SK-N-SH (cell line): ENCODE measurements around the gene C5orf22. TPM values are rescaled to one million over a fixed set of nuclear protein-coding genes. Genes with fewer than 3 reads are reported as not detected.

Experiments used
- CTCF ChIA-PET: fragments of 300-600, 350-600 bp; formaldehyde crosslinking; extraction: SDS; loops from one replicate; lab custom pipeline; 2021; lab: Yijun Ruan, JAX
- POLR2A ChIA-PET: fragments of 350-600 bp; sonication (Branson Sonifier 250); formaldehyde crosslinking; extraction: SDS; loops from one replicate; lab custom pipeline; 2020; ENCODE audit warnings: antibody characterized with exemption, inconsistent platforms; lab: Yijun Ruan, JAX
- DNase-seq: peaks from one replicate; pipeline ENCODE4 v3.0.0; 2012
- H2AFZ ChIP-seq: fragments of 200-600 bp; sonication (generic); 2 replicates; pipeline ENCODE4 v1.8.1; 2016; ENCODE audit warnings: antibody characterized with exemption, mild to moderate bottlenecking, low read depth
- H3F3A ChIP-seq: fragments of 200-600 bp; sonication (generic); replicated peaks from 2 replicates; pipeline ENCODE3; 2016; ENCODE audit warnings: antibody characterized with exemption, mild to moderate bottlenecking; ENCODE audit not compliant: insufficient read depth
- H3K27ac ChIP-seq, 2 experiments: fragments of 200-500 bp in 1 of 2; fragments of 200-600 bp in 1 of 2; sonication (Bioruptor generic) in 1 of 2; sonication (generic), shearing (Covaris generic) in 1 of 2; 2 replicates each; pipeline versions ENCODE4 v1.5.1 to v1.6.1; 2014 to 2016; ENCODE audit warnings: low read depth in 2 of 2, inconsistent platforms in 1 of 2, low read length in 1 of 2, mild to moderate bottlenecking in 1 of 2, mixed read lengths in 1 of 2
- H3K27me3 ChIP-seq: fragments of 200-600 bp; sonication (generic), shearing (Covaris generic); 2 replicates; pipeline ENCODE4 v1.6.1; 2016; ENCODE audit warnings: mixed run types; ENCODE audit not compliant: insufficient read depth
- H3K36me3 ChIP-seq, 2 experiments: fragments of 200-500 bp in 1 of 2; fragments of 200-600 bp in 1 of 2; sonication (Bioruptor generic) in 1 of 2; sonication (generic) in 1 of 2; replicated peaks in 1 of 2; 2 replicates each; pipeline versions ENCODE3 to v1.5.1; 2014 to 2016; ENCODE audit warnings: low read length in 1 of 2, mild to moderate bottlenecking in 1 of 2; ENCODE audit not compliant: insufficient read depth in 2 of 2, control insufficient read depth in 1 of 2
- H3K4me1 ChIP-seq, 2 experiments: fragments of 200-500 bp in 1 of 2; fragments of 200-600 bp in 1 of 2; sonication (Bioruptor generic) in 1 of 2; sonication (generic), shearing (Covaris generic) in 1 of 2; 2 replicates each; pipeline versions ENCODE4 v1.5.1 to v1.6.1; 2014 to 2016; ENCODE audit warnings: low read depth in 1 of 2, low read length in 1 of 2, mixed run types in 1 of 2; ENCODE audit not compliant: insufficient read depth in 2 of 2, control insufficient read depth in 1 of 2
- H3K4me2 ChIP-seq: fragments of 200-600 bp; sonication (generic), shearing (Covaris generic); 2 replicates; pipeline ENCODE4 v1.6.1; 2017; ENCODE audit warnings: mixed run types
- H3K4me3 ChIP-seq, 2 experiments: fragments of 200-500 bp in 1 of 2; fragments of 200-600 bp in 1 of 2; sonication (Bioruptor generic) in 1 of 2; sonication (generic), shearing (Covaris generic) in 1 of 2; 2 replicates each; pipeline versions ENCODE4 v1.5.1 to v1.8.1; 2014 to 2016; ENCODE audit warnings: low read depth in 2 of 2, inconsistent platforms in 1 of 2, low read length in 1 of 2, mild to moderate bottlenecking in 1 of 2, mixed read lengths in 1 of 2, moderate library complexity in 1 of 2
- H3K79me2 ChIP-seq: fragments of 200-600 bp; sonication (generic); 2 replicates; pipeline ENCODE4 v1.8.1; 2017; ENCODE audit warnings: mild to moderate bottlenecking; ENCODE audit not compliant: insufficient read depth
- H3K9ac ChIP-seq: fragments of 200-600 bp; sonication (generic); 2 replicates; pipeline ENCODE4 v1.6.1; 2017; ENCODE audit warnings: mixed run types
- H3K9me2 ChIP-seq: fragments of 200-600 bp; sonication (generic); 2 replicates; pipeline ENCODE4 v1.6.1; 2017; ENCODE audit warnings: mixed run types
- H3K9me3 ChIP-seq: fragments of 200-600 bp; sonication (generic); 2 replicates; pipeline ENCODE4 v1.6.1; 2017; ENCODE audit warnings: mixed run types, mild to moderate bottlenecking, moderate library complexity
- H4K20me1 ChIP-seq: fragments of 200-600 bp; sonication (generic); 2 replicates; pipeline ENCODE4 v1.6.1; 2017; ENCODE audit warnings: mild to moderate bottlenecking, mixed run types; ENCODE audit not compliant: insufficient read depth
- ELF1 ChIP-seq: IDR thresholded peaks from 2 replicates; pipeline ENCODE4 v1.4.0; 2012
- EP300 ChIP-seq, 2 experiments: IDR thresholded peaks; 2 replicates each; pipeline versions ENCODE4 v1.4.0 to v1.6.1; 2012; ENCODE audit warnings: borderline replicate concordance in 1 of 2, low read depth in 1 of 2, low read length in 1 of 2
- FOXJ3 ChIP-seq: sonication (generic); formaldehyde crosslinking; IDR thresholded peaks from 2 replicates; pipeline ENCODE4 v1.5.1; 2020; ENCODE audit warnings: mild to moderate bottlenecking, missing genetic modification reagents
- MXI1 ChIP-seq: IDR thresholded peaks from 2 replicates; pipeline ENCODE4 v1.6.1; 2012; ENCODE audit warnings: mild to moderate bottlenecking, low read depth, low read length, improper control_type of control experiment
- NFIC ChIP-seq: IDR thresholded peaks from 2 replicates; pipeline ENCODE4 v1.4.0; 2012; ENCODE audit warnings: borderline replicate concordance
- NRF1 ChIP-seq: IDR thresholded peaks from 2 replicates; pipeline ENCODE4 v1.6.1; 2012; ENCODE audit warnings: low read depth, mild to moderate bottlenecking, low read length
- POLR2AphosphoS5 ChIP-seq: IDR thresholded peaks from 2 replicates; pipeline ENCODE4 v1.6.1; 2012; ENCODE audit warnings: low read depth, low read length
- RAD21 ChIP-seq: IDR thresholded peaks from 2 replicates; pipeline ENCODE4 v1.6.1; 2012; ENCODE audit warnings: mild to moderate bottlenecking, low read length
- RXRA ChIP-seq: IDR thresholded peaks from 2 replicates; pipeline ENCODE4 v1.4.0; 2012; ENCODE audit warnings: low read depth, mild to moderate bottlenecking, borderline replicate concordance
- SMC3 ChIP-seq: IDR thresholded peaks from 2 replicates; pipeline ENCODE4 v1.6.1; 2012; ENCODE audit warnings: low read depth, low read length, improper control_type of control experiment
- TCF12 ChIP-seq: IDR thresholded peaks from 2 replicates; pipeline ENCODE4 v1.4.0; 2012
- TEAD4 ChIP-seq: IDR thresholded peaks from 2 replicates; pipeline ENCODE4 v1.4.0; 2012; ENCODE audit warnings: mild to moderate bottlenecking, borderline replicate concordance; ENCODE audit not compliant: insufficient read depth
- YY1 ChIP-seq: IDR thresholded peaks from 2 replicates; pipeline ENCODE4 v1.4.0; 2012; ENCODE audit warnings: low read depth, mild to moderate bottlenecking
- WGBS: methylation state at CpG from one replicate; pipeline ENCODE4 v1.1.6; 2017; ENCODE audit warnings: low lambda C conversion rate; 5-methylcytosine and 5-hydroxymethylcytosine counted together
- polyA plus RNA-seq, 3 experiments: library from polyadenylated mRNA; depleted of rRNA; stranded (reverse); fragments of >200 nt; gene quantifications; 2 replicates each; pipeline ENCODE4 v1.2.3, GENCODE V29; 2012
- TF ChIP-seq, protein P1 (sequence below): fragments of 150-350 bp; IDR thresholded peaks from 2 replicates; pipeline ENCODE4 v1.6.1; 2016; ENCODE audit warnings: mild to moderate bottlenecking, low read depth, low read length
- TF ChIP-seq, protein P2 (sequence below): IDR thresholded peaks from 2 replicates; pipeline ENCODE4; 2012
- TF ChIP-seq, protein P3 (sequence below): fragments of 150-350 bp; IDR thresholded peaks from 2 replicates; pipeline ENCODE4 v1.6.1; 2017; ENCODE audit warnings: antibody characterized with exemption, low read length, low read depth, borderline replicate concordance
- TF ChIP-seq, protein P4 (sequence below): IDR thresholded peaks from 2 replicates; pipeline ENCODE4 v1.6.1; 2012; ENCODE audit warnings: mild to moderate bottlenecking, low read depth, low read length, moderate library complexity

Gene C5orf22
- polyA plus RNA-seq, 1 of the 3 experiments (the other 2 are of a cell fraction): 13.6 TPM

DNA sequence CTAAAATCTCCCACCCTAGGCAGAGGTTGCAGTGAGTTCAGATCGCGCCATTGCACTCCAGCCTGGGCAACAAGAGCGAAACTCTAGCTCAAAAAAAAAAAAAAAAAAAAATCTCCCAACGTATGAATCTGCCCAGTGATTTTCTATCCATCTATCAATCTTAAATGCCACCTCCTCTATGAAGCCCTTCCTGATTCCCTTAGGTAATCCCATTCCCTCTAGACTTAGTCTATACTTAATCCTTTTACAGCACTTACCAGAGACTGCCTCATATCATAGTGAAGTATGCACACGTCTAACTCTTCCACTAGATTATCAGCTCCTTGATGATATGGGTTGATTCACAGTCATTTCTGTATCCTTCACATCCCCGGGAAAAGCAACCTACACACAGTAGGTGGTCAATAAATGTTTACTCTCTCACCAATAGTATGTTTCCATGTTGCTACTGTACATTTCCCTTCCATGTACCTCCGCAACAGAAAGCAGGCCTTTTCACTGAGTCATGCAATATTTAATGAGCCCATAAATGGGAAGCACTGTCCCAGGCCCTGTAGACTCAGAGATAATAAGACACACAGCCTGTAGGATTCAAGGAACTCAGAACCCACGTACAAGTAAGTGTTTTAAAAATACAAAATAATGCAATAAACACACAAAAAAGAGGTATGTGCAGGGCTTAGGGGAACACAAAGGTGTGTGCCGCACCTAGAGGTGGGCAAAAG, 1.4 kb upstream of the C5orf22 start:
- Histone ChIP-seq H3K36me3 (peaks cover 49 to 54% of the 10 kb centered on the region in 2 experiments), H3K4me2 (peak overlapping the region; percentile 82), H3K4me3 (peak overlapping the region; percentile 89 to 99), H3K9me2 (no peaks in the 10 kb centered on the region), H3K4me1 (peaks cover 0 to 15% of the 10 kb centered on the region in 2 experiments; a peak in 2 of 4 replicates), H3K9me3 (no peaks in the 10 kb centered on the region), H3F3A (peaks cover 6% of the 10 kb centered on the region), H3K9ac (peak overlapping the region; percentile 83; the same call in 1 of the 2 replicates), H4K20me1 (no peaks in the 10 kb centered on the region), H3K79me2 (peaks cover 79% of the 10 kb centered on the region), H2AFZ (no peak overlapping the region), H3K27me3 (no peaks in the 10 kb centered on the region), H3K27ac (no peak overlapping the region)
- CTCF ChIA-PET: interaction anchor here (1.6 to 2.4 kb wide), 3 partner anchors 12 to 295 kb away, joined by 3 to 9 read pairs (median 5); no protein-coding TSS in a partner anchor
- POLR2A ChIA-PET: no interaction called here
- no peak for DNase-seq
- TF ChIP-seq RXRA (no peak), EP300 (IDR thresholded peaks at IDR 0.05; ENCODE audit: borderline replicate concordance in 1 of 2, low read depth in 1 of 2, low read length in 1 of 2) (no peak), TCF12 (no peak), YY1 (no peak), MXI1 (no peak), TEAD4 (no peak), POLR2AphosphoS5 (no peak), RAD21 (no peak), FOXJ3 (CRISPR knock-in tag) (no peak), NFIC (no peak), NRF1 (no peak), SMC3 (no peak), ELF1 (no peak)
- TF ChIP-seq, protein P1, sequence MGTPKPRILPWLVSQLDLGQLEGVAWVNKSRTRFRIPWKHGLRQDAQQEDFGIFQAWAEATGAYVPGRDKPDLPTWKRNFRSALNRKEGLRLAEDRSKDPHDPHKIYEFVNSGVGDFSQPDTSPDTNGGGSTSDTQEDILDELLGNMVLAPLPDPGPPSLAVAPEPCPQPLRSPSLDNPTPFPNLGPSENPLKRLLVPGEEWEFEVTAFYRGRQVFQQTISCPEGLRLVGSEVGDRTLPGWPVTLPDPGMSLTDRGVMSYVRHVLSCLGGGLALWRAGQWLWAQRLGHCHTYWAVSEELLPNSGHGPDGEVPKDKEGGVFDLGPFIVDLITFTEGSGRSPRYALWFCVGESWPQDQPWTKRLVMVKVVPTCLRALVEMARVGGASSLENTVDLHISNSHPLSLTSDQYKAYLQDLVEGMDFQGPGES: no peak
- TF ChIP-seq, protein P2, sequence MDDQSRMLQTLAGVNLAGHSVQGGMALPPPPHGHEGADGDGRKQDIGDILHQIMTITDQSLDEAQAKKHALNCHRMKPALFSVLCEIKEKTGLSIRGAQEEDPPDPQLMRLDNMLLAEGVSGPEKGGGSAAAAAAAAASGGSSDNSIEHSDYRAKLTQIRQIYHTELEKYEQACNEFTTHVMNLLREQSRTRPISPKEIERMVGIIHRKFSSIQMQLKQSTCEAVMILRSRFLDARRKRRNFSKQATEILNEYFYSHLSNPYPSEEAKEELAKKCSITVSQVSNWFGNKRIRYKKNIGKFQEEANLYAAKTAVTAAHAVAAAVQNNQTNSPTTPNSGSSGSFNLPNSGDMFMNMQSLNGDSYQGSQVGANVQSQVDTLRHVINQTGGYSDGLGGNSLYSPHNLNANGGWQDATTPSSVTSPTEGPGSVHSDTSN: no peak
- TF ChIP-seq, protein P3, sequence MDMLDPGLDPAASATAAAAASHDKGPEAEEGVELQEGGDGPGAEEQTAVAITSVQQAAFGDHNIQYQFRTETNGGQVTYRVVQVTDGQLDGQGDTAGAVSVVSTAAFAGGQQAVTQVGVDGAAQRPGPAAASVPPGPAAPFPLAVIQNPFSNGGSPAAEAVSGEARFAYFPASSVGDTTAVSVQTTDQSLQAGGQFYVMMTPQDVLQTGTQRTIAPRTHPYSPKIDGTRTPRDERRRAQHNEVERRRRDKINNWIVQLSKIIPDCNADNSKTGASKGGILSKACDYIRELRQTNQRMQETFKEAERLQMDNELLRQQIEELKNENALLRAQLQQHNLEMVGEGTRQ: no peak
- TF ChIP-seq, protein P4, sequence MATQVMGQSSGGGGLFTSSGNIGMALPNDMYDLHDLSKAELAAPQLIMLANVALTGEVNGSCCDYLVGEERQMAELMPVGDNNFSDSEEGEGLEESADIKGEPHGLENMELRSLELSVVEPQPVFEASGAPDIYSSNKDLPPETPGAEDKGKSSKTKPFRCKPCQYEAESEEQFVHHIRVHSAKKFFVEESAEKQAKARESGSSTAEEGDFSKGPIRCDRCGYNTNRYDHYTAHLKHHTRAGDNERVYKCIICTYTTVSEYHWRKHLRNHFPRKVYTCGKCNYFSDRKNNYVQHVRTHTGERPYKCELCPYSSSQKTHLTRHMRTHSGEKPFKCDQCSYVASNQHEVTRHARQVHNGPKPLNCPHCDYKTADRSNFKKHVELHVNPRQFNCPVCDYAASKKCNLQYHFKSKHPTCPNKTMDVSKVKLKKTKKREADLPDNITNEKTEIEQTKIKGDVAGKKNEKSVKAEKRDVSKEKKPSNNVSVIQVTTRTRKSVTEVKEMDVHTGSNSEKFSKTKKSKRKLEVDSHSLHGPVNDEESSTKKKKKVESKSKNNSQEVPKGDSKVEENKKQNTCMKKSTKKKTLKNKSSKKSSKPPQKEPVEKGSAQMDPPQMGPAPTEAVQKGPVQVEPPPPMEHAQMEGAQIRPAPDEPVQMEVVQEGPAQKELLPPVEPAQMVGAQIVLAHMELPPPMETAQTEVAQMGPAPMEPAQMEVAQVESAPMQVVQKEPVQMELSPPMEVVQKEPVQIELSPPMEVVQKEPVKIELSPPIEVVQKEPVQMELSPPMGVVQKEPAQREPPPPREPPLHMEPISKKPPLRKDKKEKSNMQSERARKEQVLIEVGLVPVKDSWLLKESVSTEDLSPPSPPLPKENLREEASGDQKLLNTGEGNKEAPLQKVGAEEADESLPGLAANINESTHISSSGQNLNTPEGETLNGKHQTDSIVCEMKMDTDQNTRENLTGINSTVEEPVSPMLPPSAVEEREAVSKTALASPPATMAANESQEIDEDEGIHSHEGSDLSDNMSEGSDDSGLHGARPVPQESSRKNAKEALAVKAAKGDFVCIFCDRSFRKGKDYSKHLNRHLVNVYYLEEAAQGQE: no peak
- WGBS: 64% methylated on average over 9 of the region's 9 CpGs
